GM18498 (cell line): ENCODE results near the gene CRCP.

ENCODE experiments used
- ATAC-seq: cut with Tn5 transposase; IDR thresholded peaks from one replicate; pipeline ENCODE4 v1.9.1; 2021; ENCODE audit warnings: mild to moderate bottlenecking, moderate library complexity; ENCODE audit not compliant: unreplicated experiment

The CRCP gene

DNA sequence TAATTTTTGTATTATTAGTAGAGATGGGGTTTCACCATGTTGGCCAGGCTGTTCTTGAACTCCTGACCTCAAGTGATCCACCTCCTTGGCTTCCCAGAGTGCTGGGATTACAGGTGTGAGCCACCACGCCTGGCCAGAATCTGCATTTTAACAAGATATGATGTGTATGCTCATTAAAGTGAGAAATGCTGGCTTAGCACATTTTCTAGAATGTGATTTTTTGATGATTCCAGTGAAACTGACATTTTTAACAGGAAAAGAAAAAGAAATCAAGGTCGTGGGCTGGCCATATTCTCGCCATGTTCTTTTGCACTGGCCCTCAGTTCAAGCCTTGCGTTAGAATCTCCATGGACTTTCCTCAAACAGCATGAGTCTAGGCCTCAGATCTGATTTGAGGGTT, 72.3 kb downstream of the CRCP start:
- ATAC-seq, result no peak

DNA sequence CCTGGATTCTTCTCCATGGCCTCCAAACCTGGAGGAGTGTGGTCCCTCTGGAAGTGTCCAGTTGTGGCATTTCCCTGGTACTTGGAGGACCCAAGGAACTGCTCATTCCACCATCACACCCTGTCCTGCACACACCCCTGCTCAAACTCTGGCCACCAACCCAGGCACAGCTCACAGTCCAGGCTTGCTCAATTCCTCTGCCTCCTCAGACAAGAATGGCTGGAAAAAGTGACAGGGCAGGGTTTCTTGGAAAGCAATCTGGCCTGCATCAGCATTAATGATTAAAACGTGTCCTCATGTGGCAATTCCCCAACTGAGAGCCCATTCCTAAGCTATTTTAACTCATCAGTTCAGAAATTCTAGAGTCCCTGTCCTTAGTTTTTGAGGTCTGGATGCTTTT, 73.3 kb downstream of the CRCP start:
- no peak for ATAC-seq

DNA sequence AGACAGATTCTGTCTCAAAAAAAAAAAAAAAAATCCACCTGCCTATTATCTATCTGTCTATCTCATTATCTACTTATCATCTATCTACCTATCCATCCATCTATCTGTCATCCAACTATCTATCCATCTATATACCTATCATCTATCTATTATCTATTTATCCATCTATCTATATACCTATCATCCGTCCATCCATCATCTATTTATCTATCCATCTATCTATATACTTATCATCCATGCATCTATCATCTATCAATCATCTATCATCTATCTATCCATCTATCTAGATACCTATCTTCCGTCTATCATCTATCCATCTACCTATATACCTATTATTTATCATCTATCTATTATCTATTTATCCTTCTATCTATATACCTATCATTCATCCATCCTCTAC, 74.0 kb downstream of the CRCP start:
- ATAC-seq, result no peak

DNA sequence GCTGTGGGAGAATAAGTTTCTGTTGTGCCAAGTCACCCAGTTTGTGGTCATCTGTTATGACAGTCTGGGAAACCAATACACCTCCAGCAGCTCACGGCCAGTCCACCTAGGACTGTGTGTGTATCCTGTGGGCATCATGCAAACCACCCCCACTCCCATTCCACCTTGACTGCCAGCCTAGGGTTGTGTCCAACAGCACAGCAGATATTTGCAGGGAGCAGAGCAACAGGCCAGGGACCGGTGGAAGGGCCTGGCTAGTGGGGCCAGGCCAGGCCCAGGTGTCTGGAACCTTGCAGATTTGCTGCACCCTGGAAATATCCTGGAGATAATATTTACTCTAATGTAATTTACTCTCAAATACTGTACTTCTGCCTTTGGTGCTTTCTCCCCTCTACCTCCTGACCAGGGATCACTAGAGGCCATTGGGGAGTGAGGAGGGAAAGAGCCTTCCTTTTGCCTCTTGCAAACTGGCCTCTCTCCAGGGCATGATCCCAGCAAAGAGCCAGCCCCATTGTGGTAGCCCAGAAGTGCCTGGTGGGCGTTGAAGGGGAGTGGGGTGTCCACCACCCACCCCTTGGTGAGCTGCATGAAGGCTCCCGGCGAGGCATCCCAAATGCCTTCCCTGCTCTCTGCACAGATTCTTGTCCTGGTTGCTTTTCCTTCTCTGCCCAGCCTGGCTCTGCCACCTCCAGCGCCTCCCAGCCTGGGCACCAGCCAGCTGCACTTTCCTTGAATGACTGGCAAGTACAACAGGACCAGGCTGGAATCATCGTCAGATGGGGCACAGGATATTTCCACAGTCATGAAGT, 75.3 kb downstream of the CRCP start:
- no peak for ATAC-seq

DNA sequence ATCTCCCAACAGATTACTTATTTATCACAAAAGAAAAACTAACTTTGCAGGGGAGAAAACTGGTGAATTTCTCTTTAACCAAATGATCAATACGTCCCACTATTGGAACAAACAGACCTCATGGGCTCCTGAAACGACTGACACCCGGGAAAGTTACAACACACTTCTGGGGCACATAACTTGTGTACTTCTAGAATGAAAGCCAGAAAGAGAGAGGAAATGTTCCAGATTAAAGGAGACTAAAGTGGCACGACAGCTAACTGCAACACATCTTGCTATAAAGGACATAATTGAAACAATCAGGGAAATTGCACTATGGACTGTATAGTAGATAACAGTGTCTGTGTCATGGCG, 75.8 kb downstream of the CRCP start:
- ATAC-seq, result no peak

DNA sequence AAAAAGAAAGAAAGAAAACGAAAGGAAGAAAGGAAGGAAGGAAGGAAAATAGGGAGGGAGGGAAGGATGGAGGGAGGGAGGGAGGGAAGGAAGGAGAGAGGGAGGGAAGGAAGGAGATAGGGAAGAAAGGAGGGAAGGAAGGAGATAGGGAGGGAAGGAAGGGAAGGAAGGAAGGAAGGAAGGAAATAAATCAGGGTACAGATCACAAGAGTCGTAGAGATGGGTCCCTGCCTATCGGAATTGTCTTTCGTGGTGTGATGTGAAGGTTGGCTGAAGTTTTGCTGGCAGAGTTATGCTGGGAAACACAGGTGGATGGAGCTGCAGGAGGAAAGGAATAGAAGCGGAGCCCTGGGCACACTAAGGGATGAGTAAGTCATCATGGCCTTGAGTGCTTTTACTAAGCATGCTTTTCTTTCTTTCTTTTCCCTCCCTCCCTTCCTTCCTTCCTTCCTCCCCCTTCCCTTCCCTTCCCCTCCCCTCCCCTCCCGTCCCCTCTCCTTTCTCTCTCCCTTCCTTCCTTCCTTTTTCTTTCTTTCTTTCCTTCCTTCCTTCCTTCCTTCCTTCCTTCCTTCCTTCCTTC, 78.6 kb downstream of the CRCP start:
- ATAC-seq, result no peak

DNA sequence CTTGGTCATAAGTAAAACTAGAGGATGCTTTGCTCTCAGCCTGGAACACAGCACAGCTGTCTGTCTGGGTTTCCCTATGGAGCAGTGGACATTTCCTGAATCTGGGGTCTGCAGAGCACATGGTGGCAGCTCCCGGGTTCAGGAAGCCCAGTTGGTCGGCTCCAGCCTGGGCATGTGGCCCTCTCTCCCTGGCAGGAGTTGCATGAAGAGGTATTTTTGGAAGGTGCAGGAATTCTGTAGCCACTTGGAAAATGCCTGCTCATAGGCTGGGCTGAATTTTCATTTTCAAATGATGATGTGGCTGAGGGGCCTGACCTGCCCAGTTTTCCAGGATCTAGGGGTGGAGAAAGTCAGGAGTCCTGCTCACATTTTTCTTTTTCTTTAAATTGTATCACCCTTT, 83.8 kb downstream of the CRCP start:
- no peak for ATAC-seq

DNA sequence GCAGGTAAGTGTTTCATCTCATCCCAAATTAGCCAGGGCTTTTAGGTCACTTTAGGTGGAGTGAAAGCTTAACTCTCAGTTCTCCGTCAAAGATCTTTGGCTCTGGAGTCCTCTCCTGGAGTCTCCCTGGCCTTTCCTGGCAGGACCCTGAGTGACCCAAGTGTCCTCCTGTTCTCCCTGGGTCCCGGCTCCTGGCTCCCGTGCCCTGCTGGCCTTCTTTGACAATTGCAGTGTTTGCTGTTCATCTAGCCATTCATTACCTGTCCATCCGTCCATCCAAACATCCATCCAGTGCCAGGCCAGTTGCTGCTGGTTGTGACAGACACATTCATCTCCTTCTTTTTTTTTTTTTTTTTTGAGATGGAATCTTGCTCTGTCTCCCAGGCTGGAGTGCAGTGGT, 84.3 kb downstream of the CRCP start:
- ATAC-seq, result no peak

DNA sequence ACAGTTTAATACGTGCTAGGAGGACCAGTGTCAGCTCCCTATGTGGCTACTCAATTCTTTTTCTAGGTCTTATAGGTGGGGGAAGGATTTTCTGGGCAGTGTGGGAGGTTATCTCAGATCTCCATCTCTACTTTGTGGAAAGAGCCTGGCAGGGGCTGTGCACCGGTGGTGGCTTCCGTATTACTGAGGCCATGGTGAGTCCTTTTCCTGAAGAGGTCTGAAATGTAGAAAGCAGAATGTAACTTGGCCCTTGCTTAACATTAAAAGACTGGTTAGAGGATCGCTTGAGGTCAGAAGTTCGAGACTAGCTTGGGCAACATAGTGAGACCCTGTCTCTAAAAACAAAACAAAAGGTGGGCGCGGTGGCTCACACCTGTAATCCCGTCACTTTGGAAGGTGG, 87.8 kb downstream of the CRCP start:
- no peak for ATAC-seq
